Duodenal mucosa (tissue), 2 donors: Measurements from ENCODE around the gene ATG16L2.

Experiments used
- H3K27ac ChIP-seq: one replicate; pipeline ENCODE4 v1.7.0; 2013; ENCODE audit warnings: low read depth, low read length
- H3K27me3 ChIP-seq, 2 donors: one replicate each; pipeline ENCODE4 v1.7.0; 2013; ENCODE audit warnings: low read length in 2 of 2, control low read depth in 1 of 2; ENCODE audit not compliant: insufficient read depth in 2 of 2, control insufficient read depth in 1 of 2
- H3K36me3 ChIP-seq, 2 donors: one replicate each; pipeline ENCODE4 v1.7.0; 2013; ENCODE audit warnings: low read length in 2 of 2, control low read depth in 1 of 2; ENCODE audit not compliant: insufficient read depth in 2 of 2, control insufficient read depth in 1 of 2
- H3K4me1 ChIP-seq, 2 donors: one replicate each; pipeline ENCODE4 v1.7.0; 2013; ENCODE audit warnings: low read length in 2 of 2, control low read depth in 1 of 2; ENCODE audit not compliant: insufficient read depth in 2 of 2, control insufficient read depth in 1 of 2
- H3K4me3 ChIP-seq, 2 donors: one replicate each; pipeline ENCODE4 v1.7.0; 2013; ENCODE audit warnings: low read length in 2 of 2, low read depth in 1 of 2
- H3K9ac ChIP-seq, 2 donors: one replicate each; pipeline ENCODE4 v1.7.0; 2013; ENCODE audit warnings: low read length in 2 of 2, low read depth in 1 of 2
- H3K9me3 ChIP-seq, 2 donors: one replicate each; pipeline ENCODE4 v1.7.0; 2013; ENCODE audit warnings: low read length in 2 of 2, control low read depth in 1 of 2; ENCODE audit not compliant: control insufficient read depth in 1 of 2

ATG16L2 gene

GRCh38 chr11:72831521-72832300, 17.5 kb downstream of the ATG16L2 start:
- H3K27ac ChIP-seq, result no peak overlapping the region

GRCh38 chr11:72832301-72833082, 18.3 kb downstream of the ATG16L2 start:
- Histone ChIP-seq H3K27ac (no peak overlapping the region), H3K9me3 (no peaks in the 10 kb centered on the region), H3K27me3 (no peaks in the 10 kb centered on the region), H3K4me1 (peaks cover 22 to 24% of the 10 kb centered on the region in 2 donors), H3K36me3 (peaks cover 0 to 12% of the 10 kb centered on the region in 2 donors), H3K4me3 (no peak overlapping the region), H3K9ac (no peak overlapping the region)

More at GRCh38 chr11:72831521-72832300, 17.5 kb downstream of the ATG16L2 start:
- no peaks in the 10 kb centered on the region for H3K27me3 ChIP-seq
- H3K9me3 ChIP-seq, result no peaks in the 10 kb centered on the region
- H3K36me3 ChIP-seq, result peaks cover 0 to 9% of the 10 kb centered on the region in 2 donors
- peaks cover 22 to 24% of the 10 kb centered on the region in 2 donors for H3K4me1 ChIP-seq
- no peak overlapping the region for H3K4me3 ChIP-seq
- H3K9ac ChIP-seq, result peak overlapping the region in 1 of 2 donors; percentile 20

GRCh38 chr11:72833083-72833733, 19.0 kb downstream of the ATG16L2 start:
- no peak overlapping the region for H3K27ac ChIP-seq
- H3K27me3 ChIP-seq, result no peaks in the 10 kb centered on the region
- H3K4me1 ChIP-seq, result peaks cover 17 to 20% of the 10 kb centered on the region in 2 donors
- no peaks in the 10 kb centered on the region for H3K9me3 ChIP-seq
- no peak overlapping the region for H3K9ac ChIP-seq
- peaks cover 0 to 12% of the 10 kb centered on the region in 2 donors for H3K36me3 ChIP-seq
- no peak overlapping the region for H3K4me3 ChIP-seq

DNA sequence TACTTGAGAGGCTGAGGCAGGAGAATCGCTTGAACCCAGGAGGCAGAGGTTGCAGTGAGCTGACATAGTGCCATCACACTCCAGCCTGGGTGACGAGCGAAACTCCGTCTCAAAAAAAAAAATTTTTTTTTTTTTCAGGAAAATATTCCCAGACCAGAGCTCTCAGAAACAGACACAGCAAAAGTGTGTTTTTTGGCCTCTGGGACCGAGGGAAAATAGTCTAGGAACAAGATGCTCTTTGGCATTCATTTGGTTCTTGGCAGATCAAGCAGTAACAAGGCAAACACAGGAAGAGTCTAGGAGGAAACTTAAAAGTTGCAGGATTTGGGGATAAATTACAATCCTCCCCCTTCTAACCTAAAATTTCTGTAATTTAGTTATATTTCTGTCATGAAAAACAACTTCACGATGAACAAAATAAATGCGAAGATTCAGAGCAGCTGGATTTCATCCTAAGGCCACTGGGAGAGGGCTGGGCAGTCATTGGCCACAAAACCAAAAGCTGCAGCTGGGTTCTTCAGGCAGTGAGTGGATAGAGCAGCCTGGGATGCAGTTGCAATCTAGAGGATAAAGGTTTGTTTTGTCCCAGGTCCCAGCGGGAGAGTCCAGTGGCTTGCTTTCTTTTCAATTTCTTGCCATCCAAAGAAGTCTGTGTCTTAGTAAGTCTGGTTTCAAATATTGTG, 19.7 kb downstream of the ATG16L2 start:
- H3K9me3 ChIP-seq, result no peaks in the 10 kb centered on the region
- H3K27ac ChIP-seq, result no peak overlapping the region
- peaks cover 0 to 11% of the 10 kb centered on the region in 2 donors for H3K36me3 ChIP-seq
- H3K27me3 ChIP-seq, result no peaks in the 10 kb centered on the region
- H3K4me3 ChIP-seq, result no peak overlapping the region
- H3K9ac ChIP-seq, result no peak overlapping the region
- H3K4me1 ChIP-seq, result peaks cover 11 to 13% of the 10 kb centered on the region in 2 donors

DNA sequence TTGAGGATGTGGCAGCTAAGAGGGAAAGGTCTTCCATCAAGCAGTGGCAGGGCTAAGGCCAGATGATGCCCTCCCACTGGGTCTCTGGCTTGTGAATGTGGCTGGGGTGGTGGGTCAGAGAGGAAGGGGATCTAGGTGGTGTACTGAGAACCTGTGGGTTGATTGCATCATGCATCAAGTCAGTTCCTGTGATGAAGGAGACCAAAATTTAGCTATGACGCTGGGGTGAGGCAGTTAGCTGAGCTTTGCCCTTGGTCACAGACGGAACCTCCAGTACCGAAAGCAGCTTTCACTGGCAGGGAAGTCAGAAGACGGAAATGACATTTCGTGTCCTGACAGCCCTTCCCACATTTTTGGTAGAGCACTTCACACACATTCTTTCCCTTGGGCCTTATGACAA, 20.7 kb downstream of the ATG16L2 start:
- Histone ChIP-seq H3K4me1 (peaks cover 11 to 13% of the 10 kb centered on the region in 2 donors), H3K36me3 (peaks cover under 1 to 17% of the 10 kb centered on the region in 2 donors), H3K4me3 (no peak overlapping the region), H3K27ac (peak overlapping the region; percentile 43), H3K9me3 (no peaks in the 10 kb centered on the region), H3K27me3 (no peaks in the 10 kb centered on the region), H3K9ac (no peak overlapping the region)

DNA sequence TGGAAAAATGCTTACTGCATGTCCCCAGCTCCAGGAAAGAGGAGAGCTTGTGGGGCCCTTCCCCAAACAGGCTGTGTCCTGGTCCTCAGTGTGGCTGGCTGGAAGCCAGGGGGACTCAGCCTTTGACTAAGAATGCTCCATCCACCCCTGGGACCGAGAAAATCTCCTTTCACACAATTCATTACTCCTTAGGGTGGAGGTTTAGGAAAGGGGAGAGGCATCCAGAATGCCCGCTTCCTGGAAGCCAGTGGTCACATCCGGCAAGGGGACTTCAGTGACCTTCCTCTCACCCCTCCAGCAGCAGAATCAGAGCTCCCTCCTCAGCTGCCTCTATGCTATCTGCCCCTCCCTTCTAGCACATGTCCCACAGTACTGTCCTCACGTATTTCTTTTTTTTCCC, 21.9 kb downstream of the ATG16L2 start:
- Histone ChIP-seq H3K4me1 (peaks cover 11 to 13% of the 10 kb centered on the region in 2 donors), H3K27me3 (no peaks in the 10 kb centered on the region), H3K9ac (no peak overlapping the region), H3K27ac (peak overlapping the region; percentile 57), H3K9me3 (no peaks in the 10 kb centered on the region), H3K36me3 (peaks cover 10 to 29% of the 10 kb centered on the region in 2 donors), H3K4me3 (no peak overlapping the region)

- Histone ChIP-seq H3K4me3 (no peak overlapping the region), H3K27me3 (no peaks in the 10 kb centered on the region), H3K36me3 (peaks cover 15 to 51% of the 10 kb centered on the region in 2 donors), H3K4me1 (peaks cover 3 to 11% of the 10 kb centered on the region in 2 donors), H3K9me3 (no peaks in the 10 kb centered on the region), H3K27ac (no peak overlapping the region), H3K9ac (no peak overlapping the region)
Measured at GRCh38 chr11:72838691-72839305, 24.6 kb downstream of the ATG16L2 start.

DNA sequence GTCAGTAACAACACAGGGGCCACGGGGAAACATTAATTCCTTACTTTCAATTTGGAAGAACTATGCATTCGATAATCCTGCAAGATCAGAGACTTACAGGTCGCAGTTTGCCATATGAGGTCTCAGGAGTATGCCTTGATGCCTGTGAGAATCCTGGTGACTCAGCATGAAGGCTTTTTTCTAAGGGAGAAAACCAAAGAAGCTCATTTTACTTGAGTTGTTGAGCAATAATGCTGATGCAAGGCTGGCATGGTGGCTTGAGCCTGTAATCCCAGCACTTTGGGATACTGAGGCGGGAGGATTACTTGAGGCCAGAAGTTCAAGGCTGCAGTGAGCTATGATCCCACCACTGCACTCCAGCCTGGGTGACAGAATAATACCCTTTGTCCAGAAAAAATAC, 26.6 kb downstream of the ATG16L2 start:
- Histone ChIP-seq H3K27ac (no peak overlapping the region), H3K4me3 (no peak overlapping the region), H3K4me1 (peaks cover 0 to 8% of the 10 kb centered on the region in 2 donors), H3K9me3 (no peaks in the 10 kb centered on the region), H3K27me3 (no peaks in the 10 kb centered on the region), H3K36me3 (peaks cover 15 to 51% of the 10 kb centered on the region in 2 donors), H3K9ac (no peak overlapping the region)

- no peak overlapping the region for H3K27ac ChIP-seq
- peaks cover 15 to 51% of the 10 kb centered on the region in 2 donors for H3K36me3 ChIP-seq
- H3K9me3 ChIP-seq, result no peaks in the 10 kb centered on the region
- no peaks in the 10 kb centered on the region for H3K27me3 ChIP-seq
- H3K9ac ChIP-seq, result no peak overlapping the region
- H3K4me3 ChIP-seq, result no peak overlapping the region
- peaks cover 0 to 5% of the 10 kb centered on the region in 2 donors for H3K4me1 ChIP-seq
Measured at GRCh38 chr11:72841397-72841796, 27.2 kb downstream of the ATG16L2 start.
